Spleen (tissue), 7 donors: ENCODE results near the gene PAWR.

ENCODE experiments used
- CTCF ChIP-seq, 11 experiments: fragments of 200-600 bp in 7 of 11; fragments of 450-650 bp in 4 of 11; sonication (generic) in 4 of 11; IDR thresholded peaks in 8 of 11; conservative IDR thresholded peaks in 3 of 11; 1 replicate in 7 of 11; 2 replicates in 4 of 11; pipeline versions ENCODE4 v1.4.0 to v1.8.0; 2016 to 2021; ENCODE audit warnings: antibody characterized with exemption in 11 of 11, inconsistent platforms in 4 of 11, mild to moderate bottlenecking in 1 of 11
- POLR2A ChIP-seq, 3 donors: fragments of 450-650 bp; IDR thresholded peaks; one replicate each; pipeline ENCODE4 v1.5.1; 2017; ENCODE audit warnings: antibody characterized with exemption in 3 of 3, mild to moderate bottlenecking in 1 of 3
- donor health status: DM: no; HTN: no; CAD: no; lungs with moderate emphysema.
- donor health status: DM: no; HTN: no; CAD: no.
- donor health status: DM: no; HTN: no; CAD: no.

GRCh38 chr12:79573820-79574219 is 116.9 kb downstream of the PAWR start:
- TF ChIP-seq POLR2A (IDR thresholded peaks at IDR 0.05) (no peak), CTCF (IDR thresholded peaks at IDR 0.05 in 8 of 11, conservative IDR thresholded peaks at IDR 0.05 in 3 of 11) (no peak)
